ENCODE measurements around the gene ERCC6L.

DNA sequence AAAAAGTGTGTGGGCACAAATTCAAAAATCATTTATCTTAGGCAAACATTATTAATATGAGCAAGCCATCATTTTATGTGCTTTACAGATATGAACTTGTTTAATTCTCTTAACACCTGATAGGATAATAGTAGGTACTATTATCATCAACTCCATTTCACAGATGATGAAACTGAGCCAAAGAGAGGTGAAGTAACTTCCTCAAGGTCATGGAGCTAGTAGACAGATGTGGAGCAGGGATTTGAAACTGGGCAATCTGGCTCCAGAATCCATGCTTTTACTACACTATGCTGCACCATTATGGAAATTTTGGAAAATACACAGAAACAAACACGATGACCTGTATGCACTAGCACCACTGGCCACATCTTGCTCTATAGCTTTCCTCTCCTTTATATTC is 58.3 kb downstream of the ERCC6L start:
- TF ChIP-seq CTCF (conservative IDR thresholded peaks at IDR 0.05): no peak
- no peak for TF ChIP-seq ZFX (IDR thresholded peaks at IDR 0.05)
